SH-SY5Y (cell line): ENCODE measurements around the gene ADCY7.

Experiments
- GATA2 ChIP-seq: IDR thresholded peaks from 2 replicates; pipeline ENCODE4 v1.6.1; 2011; ENCODE audit warnings: mild to moderate bottlenecking, low read depth, low read length
- GATA3 ChIP-seq: IDR thresholded peaks from 2 replicates; pipeline ENCODE4 v1.6.1; 2011; ENCODE audit warnings: low read depth, mild to moderate bottlenecking, low read length, moderate library complexity

ADCY7 gene

GRCh38 chr16:50266337-50267091, at the start of gene ADCY7:
Gene ADCY7, plus strand, starts transcription at chr16:50266551. Its CDS starts 21,629 bp downstream, at chr16:50288180.
- TF ChIP-seq GATA2 = no peak
- TF ChIP-seq GATA3 = no peak

- TF ChIP-seq GATA3 = no peak
- no peak for TF ChIP-seq GATA2
These were observed 46.9 kb upstream of the ADCY7 start for GRCh38 chr16:50219402-50219975.

- TF ChIP-seq GATA2 (no peak), GATA3 (no peak)
These were observed 42.1 kb upstream of the ADCY7 start for GRCh38 chr16:50224286-50224685.

- TF ChIP-seq GATA3 = no peak
- TF ChIP-seq GATA2 = no peak
These were observed 39.2 kb upstream of the ADCY7 start for GRCh38 chr16:50227120-50227519.

GRCh38 chr16:50227665-50228064, 38.7 kb upstream of the ADCY7 start:
- TF ChIP-seq GATA2 (no peak), GATA3 (no peak)

- TF ChIP-seq GATA3 = no peak
- TF ChIP-seq GATA2 = no peak
These were observed 37.9 kb upstream of the ADCY7 start for GRCh38 chr16:50228364-50228868.

GRCh38 chr16:50229149-50229726, 37.1 kb upstream of the ADCY7 start:
- TF ChIP-seq GATA2 (no peak), GATA3 (no peak)

- TF ChIP-seq GATA2 (no peak), GATA3 (no peak)
These were observed 31.4 kb upstream of the ADCY7 start for GRCh38 chr16:50234771-50235556.

GRCh38 chr16:50235581-50235980, 30.8 kb upstream of the ADCY7 start:
- TF ChIP-seq GATA3 (no peak), GATA2 (no peak)

GRCh38 chr16:50238314-50238713, 28.0 kb upstream of the ADCY7 start:
- TF ChIP-seq GATA3 (no peak), GATA2 (no peak)

- TF ChIP-seq GATA3 (no peak), GATA2 (no peak)
These were observed 27.5 kb upstream of the ADCY7 start for GRCh38 chr16:50238868-50239301.

GRCh38 chr16:50244140-50244503, 22.2 kb upstream of the ADCY7 start:
- TF ChIP-seq GATA3 = no peak
- no peak for TF ChIP-seq GATA2

GRCh38 chr16:50244504-50245416, 21.6 kb upstream of the ADCY7 start:
- TF ChIP-seq GATA2 = no peak
- no peak for TF ChIP-seq GATA3
